H9 (cell line): ENCODE data around the gene ARID1B. TPM values are rescaled to one million over a fixed set of nuclear protein-coding genes. Genes with fewer than 3 reads are reported as not detected.

Experiments
- DNase-seq: peaks from one replicate; pipeline ENCODE4 v3.0.0-alpha.2; 2017
- H2AFZ ChIP-seq: one replicate; pipeline ENCODE4 v1.6.1; 2013; ENCODE audit warnings: mild to moderate bottlenecking, low read length, control low read depth, moderate library complexity
- H2AK5ac ChIP-seq: 2 replicates; pipeline ENCODE4 v1.6.1; 2013; ENCODE audit warnings: low read length, control low read depth, mixed read lengths; ENCODE audit not compliant: insufficient read length
- H2BK120ac ChIP-seq: one replicate; pipeline ENCODE4 v1.6.1; 2013; ENCODE audit warnings: low read depth, mild to moderate bottlenecking, low read length, control low read depth, inconsistent platforms; ENCODE audit not compliant: poor library complexity, severe bottlenecking
- H2BK12ac ChIP-seq: 2 replicates; pipeline ENCODE4 v1.6.1; 2013; ENCODE audit warnings: low read length, control low read depth, mixed read lengths, low read depth; ENCODE audit not compliant: insufficient read length
- H2BK15ac ChIP-seq: 2 replicates; pipeline ENCODE4 v1.6.1; 2013; ENCODE audit warnings: low read depth, low read length, control low read depth
- H2BK20ac ChIP-seq: one replicate; pipeline ENCODE4 v1.6.1; 2013; ENCODE audit warnings: low read depth, mild to moderate bottlenecking, low read length, control low read depth, inconsistent platforms; ENCODE audit not compliant: poor library complexity, severe bottlenecking
- H2BK5ac ChIP-seq: 2 replicates; pipeline ENCODE4 v1.6.1; 2013; ENCODE audit warnings: low read length, control low read depth, mixed read lengths; ENCODE audit not compliant: insufficient read length
- H3K14ac ChIP-seq: 2 replicates; pipeline ENCODE4 v1.6.1; 2013; ENCODE audit warnings: low read length, control low read depth; ENCODE audit not compliant: insufficient read depth
- H3K18ac ChIP-seq: 2 replicates; pipeline ENCODE4 v1.6.1; 2013; ENCODE audit warnings: low read depth, mild to moderate bottlenecking, mixed read lengths, low read length, control low read depth; ENCODE audit not compliant: insufficient read length
- H3K23ac ChIP-seq: 2 replicates; pipeline ENCODE4 v1.6.1; 2013; ENCODE audit warnings: low read length, control low read depth, mixed read lengths, low read depth; ENCODE audit not compliant: insufficient read length
- H3K23me2 ChIP-seq: 2 replicates; pipeline ENCODE4 v1.6.1; 2013; ENCODE audit warnings: low read depth, mild to moderate bottlenecking, mixed read lengths, low read length, control low read depth; ENCODE audit not compliant: insufficient read length, poor library complexity, severe bottlenecking
- H3K27ac ChIP-seq: 2 replicates; pipeline ENCODE4 v1.5.1; 2013; ENCODE audit warnings: low read length, control low read depth, mixed read lengths, low read depth; ENCODE audit not compliant: insufficient read length
- H3K27me3 ChIP-seq: 2 replicates; pipeline ENCODE4 v1.6.1; 2013; ENCODE audit warnings: low read length, control low read depth, inconsistent platforms; ENCODE audit not compliant: insufficient read depth
- H3K4ac ChIP-seq: 2 replicates; pipeline ENCODE4 v1.6.1; 2013; ENCODE audit warnings: low read depth, mild to moderate bottlenecking, control low read depth, inconsistent platforms, low read length, moderate library complexity
- H3K4me1 ChIP-seq: 2 replicates; pipeline ENCODE4 v1.6.1; 2013; ENCODE audit warnings: low read length, control low read depth, inconsistent platforms; ENCODE audit not compliant: insufficient read depth
- H3K4me2 ChIP-seq: 2 replicates; pipeline ENCODE4 v1.6.1; 2013; ENCODE audit warnings: low read length, control low read depth, mixed read lengths; ENCODE audit not compliant: insufficient read length, insufficient read depth
- H3K56ac ChIP-seq: 2 replicates; pipeline ENCODE4 v1.6.1; 2013; ENCODE audit warnings: low read depth, mild to moderate bottlenecking, mixed read lengths, low read length, control low read depth; ENCODE audit not compliant: insufficient read length
- H3K79me1 ChIP-seq: 2 replicates; pipeline ENCODE4 v1.6.1; 2013; ENCODE audit warnings: low read depth, mild to moderate bottlenecking, moderate library complexity, low read length, control low read depth, inconsistent platforms; ENCODE audit not compliant: insufficient read depth, poor library complexity, severe bottlenecking
- H3K79me2 ChIP-seq: 2 replicates; pipeline ENCODE4 v1.6.1; 2013; ENCODE audit warnings: low read length, control low read depth, inconsistent platforms; ENCODE audit not compliant: insufficient read depth
- H3K9ac ChIP-seq: 2 replicates; pipeline ENCODE4 v1.6.1; 2013; ENCODE audit warnings: low read length, control low read depth, mixed read lengths; ENCODE audit not compliant: insufficient read length; ENCODE audit errors: extremely low read depth
- H3K9me3 ChIP-seq: one replicate; pipeline ENCODE4 v1.6.1; 2013; ENCODE audit warnings: low read depth, low read length, inconsistent platforms; ENCODE audit not compliant: control insufficient read depth
- H3T11ph ChIP-seq: one replicate; pipeline ENCODE4 v1.6.1; 2013; ENCODE audit warnings: mild to moderate bottlenecking, low read length, control low read depth, inconsistent platforms
- H4K20me1 ChIP-seq: one replicate; pipeline ENCODE4 v1.6.1; 2013; ENCODE audit not compliant: control insufficient read depth, insufficient read length, insufficient read depth
- H4K5ac ChIP-seq: 2 replicates; pipeline ENCODE4 v1.6.1; 2013; ENCODE audit warnings: low read depth, mild to moderate bottlenecking, mixed read lengths, low read length, control low read depth; ENCODE audit not compliant: insufficient read length
- H4K8ac ChIP-seq: replicated peaks from 2 replicates; pipeline ENCODE4 v1.6.1; 2013; ENCODE audit warnings: low read length, control low read depth, mixed read lengths, low read depth; ENCODE audit not compliant: insufficient read length
- H4K91ac ChIP-seq: 2 replicates; pipeline ENCODE4 v1.6.1; 2013; ENCODE audit warnings: low read depth, mild to moderate bottlenecking, moderate library complexity, mixed read lengths, low read length, control low read depth; ENCODE audit not compliant: insufficient read length
- H3K27ac Mint-ChIP-seq, 3 experiments: 2 replicates in 2 of 3; 3 replicates in 1 of 3; pipeline ENCODE4 v1.8.0; 2020 to 2021; ENCODE audit warnings: mixed read lengths in 3 of 3, mild to moderate bottlenecking in 1 of 3, moderate library complexity in 1 of 3
- H3K27me3 Mint-ChIP-seq: 2 replicates; pipeline ENCODE4 v1.8.0; 2021; ENCODE audit warnings: low read depth, mild to moderate bottlenecking, moderate library complexity, mixed read lengths
- H3K36me3 Mint-ChIP-seq, 3 experiments: 2 replicates in 2 of 3; 3 replicates in 1 of 3; pipeline ENCODE4 v1.8.0; 2020 to 2021; ENCODE audit warnings: low read depth in 3 of 3, mixed read lengths in 3 of 3; ENCODE audit not compliant: insufficient read depth in 1 of 3
- H3K4me1 Mint-ChIP-seq, 2 experiments: 2 replicates each; pipeline ENCODE4 v1.8.0; 2020; ENCODE audit warnings: mixed read lengths in 2 of 2
- H3K4me3 Mint-ChIP-seq, 2 experiments: 2 replicates in 1 of 2; 3 replicates in 1 of 2; pipeline ENCODE4 v1.8.0; 2020 to 2021; ENCODE audit warnings: mild to moderate bottlenecking in 2 of 2, mixed read lengths in 2 of 2, moderate library complexity in 1 of 2
- H3K9me3 Mint-ChIP-seq, 2 experiments: 2 replicates in 1 of 2; 3 replicates in 1 of 2; pipeline ENCODE4 v1.8.0; 2020; ENCODE audit warnings: mild to moderate bottlenecking in 2 of 2, mixed read lengths in 2 of 2, moderate library complexity in 1 of 2
- CTCF ChIP-seq: fragments of 200-600 bp; sonication (generic); conservative IDR thresholded peaks from 3 replicates; pipeline ENCODE4 v1.8.0; 2021; ENCODE audit warnings: antibody characterized with exemption, mild to moderate bottlenecking
- whole genome bisulfite sequencing: extraction: QIAGEN DNeasy Blood & Tissue Kit; methylation state at CpG from one replicate; pipeline ENCODE4 v1.1.7; 2013; ENCODE audit warnings: missing lambda C conversion rate, low lambda C conversion rate, mixed read lengths; ENCODE audit not compliant: insufficient read length; ENCODE audit errors: extremely low coverage; 5-methylcytosine and 5-hydroxymethylcytosine counted together
- total RNA-seq: library from RNA; stranded (reverse); gene quantifications from 2 replicates; pipeline ENCODE4 v1.2.1, GENCODE V29; 2021

Gene ARID1B
- total RNA-seq, 1 experiment from 2014 or later, result 88.2 TPM

GRCh38 chr6:157070403-157071107 is 293.4 kb downstream of the ARID1B start:
- no peak overlapping the region for H3K23ac ChIP-seq
- H3K14ac ChIP-seq, result no peak overlapping the region
- no peak overlapping the region for H4K91ac ChIP-seq
- no peak overlapping the region for H3K18ac ChIP-seq
- no peaks in the 10 kb centered on the region for H3K79me2 ChIP-seq
- no peak overlapping the region for H3K4me3 Mint-ChIP-seq
- no peak overlapping the region for H2BK5ac ChIP-seq
- H3K27ac ChIP-seq, result no peak overlapping the region
- peaks cover 28 to 40% of the 10 kb centered on the region in 2 experiments for H3K4me1 Mint-ChIP-seq
- no peak overlapping the region for H4K8ac ChIP-seq
- no peak overlapping the region for H2BK20ac ChIP-seq
- peak overlapping the region; percentile 34 to 89 (median 69); a peak in 5 of 7 replicates for H3K27ac Mint-ChIP-seq
- H3K36me3 Mint-ChIP-seq, result no peaks in the 10 kb centered on the region; a peak in 1 of 7 replicates
- H3K9me3 ChIP-seq, result no peaks in the 10 kb centered on the region
- no peak overlapping the region for H3K56ac ChIP-seq
- no peak overlapping the region for H2BK120ac ChIP-seq
- H2AFZ ChIP-seq, result no peak overlapping the region
- no peak overlapping the region for H4K5ac ChIP-seq
- H3K79me1 ChIP-seq, result no peaks in the 10 kb centered on the region
- H3T11ph ChIP-seq, result no peak overlapping the region
- peaks cover 2% of the 10 kb centered on the region; the same call in 1 of the 2 replicates for H3K4me1 ChIP-seq
- H4K20me1 ChIP-seq, result no peaks in the 10 kb centered on the region
- TF ChIP-seq CTCF, result no peak
- H3K9ac ChIP-seq, result no peak overlapping the region
- H3K23me2 ChIP-seq, result no peaks in the 10 kb centered on the region
- H2BK15ac ChIP-seq, result no peak overlapping the region
- H3K27me3 ChIP-seq, result no peaks in the 10 kb centered on the region
- H2AK5ac ChIP-seq, result no peak overlapping the region
- no peak overlapping the region for H3K4ac ChIP-seq
- H3K27me3 Mint-ChIP-seq, result no peaks in the 10 kb centered on the region; the same call in 1 of the 2 replicates
- no peak overlapping the region for H3K4me2 ChIP-seq
- H3K9me3 Mint-ChIP-seq, result no peaks in the 10 kb centered on the region
- H2BK12ac ChIP-seq, result no peak overlapping the region
- no peak for DNase-seq
- no CpG with 5 or more reads among the region's 8 CpGs for WGBS
